Upper lobe of left lung (tissue), 4 donors: ENCODE measurements around the gene RNPS1.

Experiments
- POLR2A ChIP-seq, 4 donors: fragments of 450-650 bp; IDR thresholded peaks; one replicate each; pipeline ENCODE4 v1.5.1; 2016 to 2017; ENCODE audit warnings: antibody characterized with exemption in 4 of 4, mild to moderate bottlenecking in 2 of 4
- TF ChIP-seq, protein P1 (sequence below), 6 experiments: fragments of 450-650 bp in 4 of 6; fragments of 200-600 bp in 2 of 6; sonication (generic) in 2 of 6; IDR thresholded peaks; one replicate each; pipeline ENCODE4 v1.5.1; 2016 to 2019; ENCODE audit warnings: antibody characterized with exemption in 6 of 6

DNA sequence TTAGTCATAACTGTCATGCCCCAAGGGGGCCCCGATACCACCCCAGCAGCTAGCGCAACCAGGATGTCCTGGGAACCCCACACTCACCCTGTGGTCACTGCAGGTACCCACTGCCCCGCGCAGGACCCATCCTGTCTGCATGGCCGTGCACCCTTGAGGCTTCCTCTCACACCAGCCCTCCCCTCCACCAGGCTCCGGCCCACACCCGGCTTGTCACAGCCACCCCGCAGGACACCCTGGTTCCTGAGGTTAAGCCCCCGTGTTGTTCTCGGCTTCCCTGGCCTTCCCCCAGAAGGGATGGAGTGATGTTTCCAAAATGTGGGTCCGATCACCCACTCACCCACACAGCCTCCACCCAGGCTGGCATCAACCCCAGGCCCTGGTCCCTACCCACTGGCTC, 24.1 kb downstream of the RNPS1 start:
- TF ChIP-seq POLR2A (IDR thresholded peaks at IDR 0.05) = no peak
- TF ChIP-seq, protein P1, sequence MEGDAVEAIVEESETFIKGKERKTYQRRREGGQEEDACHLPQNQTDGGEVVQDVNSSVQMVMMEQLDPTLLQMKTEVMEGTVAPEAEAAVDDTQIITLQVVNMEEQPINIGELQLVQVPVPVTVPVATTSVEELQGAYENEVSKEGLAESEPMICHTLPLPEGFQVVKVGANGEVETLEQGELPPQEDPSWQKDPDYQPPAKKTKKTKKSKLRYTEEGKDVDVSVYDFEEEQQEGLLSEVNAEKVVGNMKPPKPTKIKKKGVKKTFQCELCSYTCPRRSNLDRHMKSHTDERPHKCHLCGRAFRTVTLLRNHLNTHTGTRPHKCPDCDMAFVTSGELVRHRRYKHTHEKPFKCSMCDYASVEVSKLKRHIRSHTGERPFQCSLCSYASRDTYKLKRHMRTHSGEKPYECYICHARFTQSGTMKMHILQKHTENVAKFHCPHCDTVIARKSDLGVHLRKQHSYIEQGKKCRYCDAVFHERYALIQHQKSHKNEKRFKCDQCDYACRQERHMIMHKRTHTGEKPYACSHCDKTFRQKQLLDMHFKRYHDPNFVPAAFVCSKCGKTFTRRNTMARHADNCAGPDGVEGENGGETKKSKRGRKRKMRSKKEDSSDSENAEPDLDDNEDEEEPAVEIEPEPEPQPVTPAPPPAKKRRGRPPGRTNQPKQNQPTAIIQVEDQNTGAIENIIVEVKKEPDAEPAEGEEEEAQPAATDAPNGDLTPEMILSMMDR (IDR thresholded peaks at IDR 0.05) = no peak
